Activated T-cell treated with anti-CD3 and anti-CD28 coated beads, Interleukin-2, amount 50 U/mL, for 72 hours (primary cell): ENCODE data around the gene LTA4H. TPM values are rescaled to one million over a fixed set of nuclear protein-coding genes. Genes with fewer than 3 reads are reported as not detected.
"Not testable (repeated sequence)": the region's sequence is repeated elsewhere in the genome, so short reads cannot be mapped to it uniquely, and the experiment has no call there.

Source experiments
- ATAC-seq, 2 donors: fragments of 150-1000 bp; cut with Tn5 transposase; replicated peaks in 1 of 2; 2 replicates each; pipeline ENCODE4 v1.10.0; 2021; ENCODE audit warnings: moderate library complexity in 2 of 2, mild to moderate bottlenecking in 1 of 2
- DNase-seq, 2 donors: peaks; one replicate each; pipeline ENCODE4 v3.0.0; 2021 to 2022; ENCODE audit warnings: mixed read lengths in 1 of 2
- H3K27ac Mint-ChIP-seq: one replicate; pipeline ENCODE4 v1.8.0; 2022; ENCODE audit warnings: mild to moderate bottlenecking, moderate library complexity, mixed read lengths
- H3K27me3 Mint-ChIP-seq: one replicate; pipeline ENCODE4 v1.8.0; 2022; ENCODE audit warnings: low read depth, mixed read lengths
- H3K36me3 Mint-ChIP-seq, 2 donors: one replicate each; pipeline ENCODE4 v1.8.0; 2022; ENCODE audit warnings: mixed read lengths in 2 of 2, mild to moderate bottlenecking in 1 of 2; ENCODE audit not compliant: insufficient read depth in 2 of 2
- H3K4me1 Mint-ChIP-seq: one replicate; pipeline ENCODE4 v1.8.0; 2022; ENCODE audit warnings: low read depth, mixed read lengths
- H3K4me3 Mint-ChIP-seq, 2 donors: one replicate each; pipeline ENCODE4 v1.8.0; 2022; ENCODE audit warnings: mild to moderate bottlenecking in 2 of 2, mixed read lengths in 2 of 2, moderate library complexity in 2 of 2
- H3K9me3 Mint-ChIP-seq, 2 donors: one replicate each; pipeline ENCODE4 v1.8.0; 2022; ENCODE audit warnings: mixed read lengths in 2 of 2
- total RNA-seq, 2 donors: library from RNA; stranded (reverse); gene quantifications; one replicate each; pipeline ENCODE4 v1.2.3, GENCODE V29; 2022

The LTA4H gene
- total RNA-seq, 2 donors from 2014 or later, result 115 to 116 TPM

- ATAC-seq (no peak), DNase-seq (no peak)
- Mint-ChIP-seq H3K4me3 (no peak overlapping the region), H3K9me3 (no peaks in the 10 kb centered on the region), H3K27ac (no peak overlapping the region), H3K4me1 (peaks cover 35% of the 10 kb centered on the region), H3K27me3 (peaks cover 5% of the 10 kb centered on the region), H3K36me3 (no peaks in the 10 kb centered on the region)
These were observed 32.7 kb upstream of the LTA4H start for GRCh38 chr12:96068111-96068510.

GRCh38 chr12:96065776-96066175 lies 30.4 kb upstream of the LTA4H start:
- not testable (repeated sequence) for H3K27ac Mint-ChIP-seq, ATAC-seq, DNase-seq, H3K4me3 Mint-ChIP-seq, H3K36me3 Mint-ChIP-seq, H3K27me3 Mint-ChIP-seq, H3K9me3 Mint-ChIP-seq
- peaks cover 41% of the 10 kb centered on the region for H3K4me1 Mint-ChIP-seq

- H3K9me3 Mint-ChIP-seq, result no peaks in the 10 kb centered on the region
- H3K4me3 Mint-ChIP-seq, result no peak overlapping the region
- no peak for DNase-seq
- H3K4me1 Mint-ChIP-seq, result peaks cover 35% of the 10 kb centered on the region
- no peaks in the 10 kb centered on the region for H3K27me3 Mint-ChIP-seq
- ATAC-seq, result no peak
- H3K27ac Mint-ChIP-seq, result no peak overlapping the region
- no peaks in the 10 kb centered on the region for H3K36me3 Mint-ChIP-seq
These were observed 29.6 kb upstream of the LTA4H start for GRCh38 chr12:96064966-96065365.

GRCh38 chr12:96064271-96064670 lies 28.9 kb upstream of the LTA4H start:
- H3K9me3 Mint-ChIP-seq, result no peaks in the 10 kb centered on the region
- no peaks in the 10 kb centered on the region for H3K27me3 Mint-ChIP-seq
- H3K36me3 Mint-ChIP-seq, result no peaks in the 10 kb centered on the region
- H3K4me1 Mint-ChIP-seq, result peaks cover 35% of the 10 kb centered on the region
- no peak overlapping the region for H3K27ac Mint-ChIP-seq
- peak in 1 of 2 donors; percentile 38 for ATAC-seq
- no peak overlapping the region for H3K4me3 Mint-ChIP-seq
- DNase-seq, result no peak

DNA sequence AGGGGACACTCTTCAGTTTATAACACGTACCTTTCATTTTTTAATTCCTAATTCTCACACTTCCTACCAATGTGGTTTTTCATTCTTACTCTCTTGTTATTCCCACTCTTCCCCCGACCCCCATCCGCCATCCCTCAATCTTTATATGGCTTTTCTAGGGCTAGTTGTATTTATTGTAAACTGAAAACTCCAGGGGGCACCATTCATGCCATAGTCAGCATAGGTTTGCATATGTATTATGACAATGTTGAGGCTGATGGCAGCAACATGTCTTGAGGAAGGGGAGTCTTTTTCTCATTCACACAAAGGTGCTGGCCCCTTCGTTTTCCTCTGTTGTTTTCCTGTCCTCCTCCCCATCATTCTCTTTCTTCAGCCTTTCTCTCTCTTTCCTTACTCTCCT lies 27.7 kb upstream of the LTA4H start:
- H3K36me3 Mint-ChIP-seq, result no peaks in the 10 kb centered on the region
- peaks cover 35% of the 10 kb centered on the region for H3K4me1 Mint-ChIP-seq
- DNase-seq (no peak), ATAC-seq (peak in 1 of 2 donors; percentile 32)
- no peak overlapping the region for H3K4me3 Mint-ChIP-seq
- peak overlapping the region; percentile 43 for H3K27ac Mint-ChIP-seq
- no peaks in the 10 kb centered on the region for H3K27me3 Mint-ChIP-seq
- H3K9me3 Mint-ChIP-seq, result no peaks in the 10 kb centered on the region

DNA sequence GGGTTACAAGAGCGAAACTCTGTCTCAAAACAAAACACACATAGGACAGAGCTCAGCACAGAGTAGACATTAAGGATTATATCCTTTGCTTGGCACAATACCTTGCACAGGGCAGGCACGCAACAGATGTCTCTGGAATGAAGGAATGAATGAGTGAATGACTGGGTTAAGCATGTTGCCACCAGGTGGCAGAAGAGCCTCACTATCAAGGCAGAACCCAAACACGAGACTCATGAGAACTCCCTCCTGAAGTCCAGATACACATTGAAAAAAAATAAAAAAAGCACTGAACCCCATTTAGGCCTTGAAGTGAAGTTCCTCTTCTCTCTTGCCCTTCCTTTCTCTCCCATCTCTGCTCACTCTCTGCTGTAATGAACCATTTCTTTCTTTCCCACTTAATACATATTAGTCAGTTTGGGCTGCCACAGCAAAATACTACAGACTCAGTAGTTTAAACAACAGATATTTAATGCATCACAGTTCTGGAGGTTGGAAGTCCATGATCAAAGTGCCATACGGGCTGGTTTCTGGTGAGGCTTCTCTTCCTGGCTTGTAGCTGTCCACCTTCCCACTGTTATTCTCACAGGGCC lies 26.6 kb upstream of the LTA4H start:
- H3K36me3 Mint-ChIP-seq, result no peaks in the 10 kb centered on the region
- ATAC-seq (peak; percentile 89 to 93), DNase-seq (peak; percentile 76 to 77)
- H3K27ac Mint-ChIP-seq, result peak overlapping the region; percentile 5
- no peaks in the 10 kb centered on the region for H3K27me3 Mint-ChIP-seq
- H3K4me3 Mint-ChIP-seq, result no peak overlapping the region
- H3K4me1 Mint-ChIP-seq, result peaks cover 35% of the 10 kb centered on the region
- H3K9me3 Mint-ChIP-seq, result peaks cover 0 to 1% of the 10 kb centered on the region in 2 donors

- H3K9me3 Mint-ChIP-seq, result peaks cover 0 to 1% of the 10 kb centered on the region in 2 donors
- H3K4me1 Mint-ChIP-seq, result peaks cover 35% of the 10 kb centered on the region
- DNase-seq (no peak), ATAC-seq (no peak)
- no peaks in the 10 kb centered on the region for H3K27me3 Mint-ChIP-seq
- no peak overlapping the region for H3K27ac Mint-ChIP-seq
- no peak overlapping the region for H3K4me3 Mint-ChIP-seq
- no peaks in the 10 kb centered on the region for H3K36me3 Mint-ChIP-seq
These were observed 25.9 kb upstream of the LTA4H start for GRCh38 chr12:96061323-96061722.

- peaks cover 0 to 1% of the 10 kb centered on the region in 2 donors for H3K9me3 Mint-ChIP-seq
- no peaks in the 10 kb centered on the region for H3K36me3 Mint-ChIP-seq
- H3K27ac Mint-ChIP-seq, result no peak overlapping the region
- no peak for ATAC-seq
- peaks cover 35% of the 10 kb centered on the region for H3K4me1 Mint-ChIP-seq
- no peak for DNase-seq
- no peak overlapping the region for H3K4me3 Mint-ChIP-seq
- H3K27me3 Mint-ChIP-seq, result no peaks in the 10 kb centered on the region
These were observed 24.7 kb upstream of the LTA4H start for GRCh38 chr12:96060041-96060440.

- Mint-ChIP-seq H3K9me3 (peaks cover 0 to 1% of the 10 kb centered on the region in 2 donors), H3K27ac (no peak overlapping the region), H3K27me3 (no peaks in the 10 kb centered on the region), H3K4me3 (no peak overlapping the region), H3K4me1 (peaks cover 15% of the 10 kb centered on the region), H3K36me3 (no peaks in the 10 kb centered on the region)
- ATAC-seq, result no peak
- no peak for DNase-seq
These were observed 22.7 kb upstream of the LTA4H start for GRCh38 chr12:96057986-96058553.

GRCh38 chr12:96056646-96057455 lies 21.5 kb upstream of the LTA4H start:
- DNase-seq (no peak), ATAC-seq (no peak)
- Mint-ChIP-seq H3K27me3 (no peaks in the 10 kb centered on the region), H3K36me3 (peaks cover 0 to 3% of the 10 kb centered on the region in 2 donors), H3K27ac (no peak overlapping the region), H3K4me1 (peaks cover 4% of the 10 kb centered on the region), H3K4me3 (no peak overlapping the region), H3K9me3 (peaks cover 0 to 1% of the 10 kb centered on the region in 2 donors)

- Mint-ChIP-seq H3K4me1 (peaks cover 4% of the 10 kb centered on the region), H3K36me3 (peaks cover 0 to 7% of the 10 kb centered on the region in 2 donors), H3K9me3 (peaks cover 1 to 3% of the 10 kb centered on the region in 2 donors), H3K4me3 (no peak overlapping the region), H3K27me3 (no peaks in the 10 kb centered on the region), H3K27ac (peak overlapping the region; percentile 86)
- ATAC-seq, result no peak
- no peak for DNase-seq
These were observed 18.8 kb upstream of the LTA4H start for GRCh38 chr12:96054244-96054610.

DNA sequence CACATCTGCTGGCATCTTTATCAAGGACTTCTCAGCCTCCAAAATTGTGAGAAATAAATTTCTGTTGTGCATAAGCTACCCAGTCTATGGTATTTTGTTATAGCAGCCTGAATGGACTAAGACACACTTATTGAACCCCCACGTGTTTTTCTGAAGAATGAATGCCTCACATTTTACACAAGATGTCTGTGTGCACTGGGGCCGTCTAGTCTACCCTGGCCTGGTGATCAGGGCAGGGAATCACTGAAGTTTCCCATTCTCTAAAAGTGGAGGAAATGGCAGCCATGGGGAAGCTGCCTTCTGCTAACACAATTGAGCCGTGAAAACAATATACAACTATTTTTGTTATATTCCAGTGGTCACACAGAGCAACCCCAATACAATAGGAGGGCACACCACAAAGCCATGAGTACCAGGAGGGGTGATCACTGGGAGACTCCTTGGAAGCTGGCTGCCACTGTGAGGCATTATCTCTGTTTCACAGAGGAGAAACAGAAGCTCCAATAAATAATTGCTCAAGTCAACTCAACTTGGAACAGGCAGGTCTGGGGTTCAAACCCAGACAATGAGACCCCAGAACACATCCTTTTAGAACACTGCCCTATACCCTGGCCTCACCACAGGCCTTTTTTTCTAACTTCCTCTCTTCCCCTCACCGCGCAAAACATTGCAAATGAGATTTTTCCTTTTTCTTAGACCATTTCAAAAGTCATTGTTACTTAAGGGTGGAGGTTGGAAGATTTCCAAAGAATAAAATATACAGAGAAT lies 18.3 kb upstream of the LTA4H start:
- Mint-ChIP-seq H3K36me3 (peaks cover 0 to 7% of the 10 kb centered on the region in 2 donors), H3K27ac (peak overlapping the region; percentile 86), H3K27me3 (no peaks in the 10 kb centered on the region), H3K4me3 (no peak overlapping the region), H3K9me3 (peaks cover 1 to 3% of the 10 kb centered on the region in 2 donors), H3K4me1 (peaks cover 10% of the 10 kb centered on the region)
- ATAC-seq (no peak), DNase-seq (no peak)
